OCI-LY7 (cell line): ENCODE measurements around the gene FBRSL1. TPM values are rescaled to one million over a fixed set of nuclear protein-coding genes. Genes with fewer than 3 reads are reported as not detected.
A peak's percentile ranks its signal among the peaks of the same experiment; 100 is the strongest.

ENCODE experiments used
- BruUV-seq: library from RNA; stranded (reverse); fragments of 400-500 nt; replicated peaks from 2 replicates; lab custom pipeline; 2021; lab: Mats Ljungman, UMichigan
- CTCF ChIA-PET: fragments of 300-600 bp; sonication (Branson Sonifier 250); formaldehyde crosslinking; loops from one replicate; lab custom pipeline; 2022; ENCODE audit warnings: antibody characterized with exemption; ENCODE audit not compliant: unreplicated experiment; lab: Charles Lee
- POLR2A ChIA-PET: fragments of 300-600 bp; sonication (Branson Sonifier 250); formaldehyde crosslinking; loops from one replicate; lab custom pipeline; 2022; ENCODE audit warnings: antibody characterized with exemption; lab: Charles Lee
- DNase-seq: peaks from one replicate; pipeline ENCODE4 v3.0.0-alpha.2; 2015; ENCODE audit warnings: low spot score
- H2AFZ ChIP-seq: fragments of 200-600 bp; sonication (generic), shearing (Covaris generic); 2 replicates; pipeline ENCODE4 v1.6.1; 2014; ENCODE audit warnings: mild to moderate bottlenecking, antibody characterized with exemption, low read length, moderate library complexity
- H3K27ac ChIP-seq: fragments of 200-600 bp; sonication (generic); 2 replicates; pipeline ENCODE4 v1.5.1; 2014; ENCODE audit warnings: mixed run types, low read depth, mild to moderate bottlenecking, moderate library complexity, low read length, inconsistent platforms; ENCODE audit not compliant: poor library complexity, severe bottlenecking
- H3K36me3 ChIP-seq: fragments of 200-600 bp; sonication (generic); 2 replicates; pipeline ENCODE4 v1.6.1; 2014; ENCODE audit warnings: mild to moderate bottlenecking, antibody characterized with exemption, low read length, moderate library complexity, mixed read lengths; ENCODE audit not compliant: insufficient read depth
- H3K4me1 ChIP-seq: fragments of 200-600 bp; sonication (generic); 2 replicates; pipeline ENCODE4 v1.5.1; 2014; ENCODE audit warnings: mild to moderate bottlenecking, low read length; ENCODE audit not compliant: insufficient read depth, poor library complexity, severe bottlenecking
- H3K4me2 ChIP-seq: fragments of 200-600 bp; sonication (generic); 2 replicates; pipeline ENCODE4 v1.6.1; 2014; ENCODE audit warnings: mild to moderate bottlenecking, low read length
- H3K4me3 ChIP-seq: fragments of 200-600 bp; sonication (generic); 2 replicates; pipeline ENCODE4 v1.5.1; 2014; ENCODE audit warnings: mild to moderate bottlenecking, low read depth, low read length; ENCODE audit not compliant: poor library complexity, severe bottlenecking
- H3K79me2 ChIP-seq: fragments of 200-600 bp; sonication (generic); 2 replicates; pipeline ENCODE4 v1.6.1; 2016; ENCODE audit warnings: low read depth, mild to moderate bottlenecking, low read length, moderate library complexity, mixed read lengths; ENCODE audit not compliant: insufficient read depth
- H3K9me2 ChIP-seq: fragments of 200-600 bp; sonication (generic); 2 replicates; pipeline ENCODE4 v1.6.1; 2016; ENCODE audit warnings: mild to moderate bottlenecking, low read length, mixed read lengths; ENCODE audit not compliant: insufficient read depth
- H3K9me3 ChIP-seq: fragments of 200-600 bp; sonication (generic); 2 replicates; pipeline ENCODE4 v1.6.1; 2014; ENCODE audit warnings: mild to moderate bottlenecking, mixed run types, low read length, mixed read lengths
- H4K20me1 ChIP-seq: fragments of 200-600 bp; sonication (generic); 2 replicates; pipeline ENCODE4 v1.6.1; 2014; ENCODE audit warnings: mild to moderate bottlenecking, antibody characterized with exemption, low read length, moderate library complexity, mixed read lengths; ENCODE audit not compliant: insufficient read depth
- EZH2phosphoT487 ChIP-seq: fragments of 200-600 bp; sonication (generic); IDR thresholded peaks from 2 replicates; pipeline ENCODE4 v1.6.1; 2018; ENCODE audit warnings: low read depth, borderline replicate concordance, mild to moderate bottlenecking, mixed run types, antibody characterized with exemption, low read length, moderate library complexity, mixed read lengths
- intact Hi-C: fragments of 100-400 bp; cut with micrococcal nuclease; formaldehyde crosslinking; loops from one replicate; pipeline ENCODE4 v1.10.0; 2022; ENCODE audit not compliant: unreplicated experiment
- total RNA-seq, 2 experiments: library from RNA; depleted of rRNA in 1 of 2; stranded (reverse); fragments of >200 nt in 1 of 2; shearing (Covaris generic) in 1 of 2; gene quantifications; 2 replicates each; pipeline ENCODE4 v1.2.3, GENCODE V29; 2014 to 2022
- TF ChIP-seq, protein P1 (sequence below): fragments of 200-600 bp; sonication (generic); conservative IDR thresholded peaks from 2 replicates; pipeline ENCODE4 v1.5.1; 2014; ENCODE audit warnings: mild to moderate bottlenecking, antibody characterized with exemption, low read length, moderate library complexity, mixed read lengths

The FBRSL1 gene
- total RNA-seq, 2 experiments from 2014 or later = 24.6 to 87.8 TPM

DNA sequence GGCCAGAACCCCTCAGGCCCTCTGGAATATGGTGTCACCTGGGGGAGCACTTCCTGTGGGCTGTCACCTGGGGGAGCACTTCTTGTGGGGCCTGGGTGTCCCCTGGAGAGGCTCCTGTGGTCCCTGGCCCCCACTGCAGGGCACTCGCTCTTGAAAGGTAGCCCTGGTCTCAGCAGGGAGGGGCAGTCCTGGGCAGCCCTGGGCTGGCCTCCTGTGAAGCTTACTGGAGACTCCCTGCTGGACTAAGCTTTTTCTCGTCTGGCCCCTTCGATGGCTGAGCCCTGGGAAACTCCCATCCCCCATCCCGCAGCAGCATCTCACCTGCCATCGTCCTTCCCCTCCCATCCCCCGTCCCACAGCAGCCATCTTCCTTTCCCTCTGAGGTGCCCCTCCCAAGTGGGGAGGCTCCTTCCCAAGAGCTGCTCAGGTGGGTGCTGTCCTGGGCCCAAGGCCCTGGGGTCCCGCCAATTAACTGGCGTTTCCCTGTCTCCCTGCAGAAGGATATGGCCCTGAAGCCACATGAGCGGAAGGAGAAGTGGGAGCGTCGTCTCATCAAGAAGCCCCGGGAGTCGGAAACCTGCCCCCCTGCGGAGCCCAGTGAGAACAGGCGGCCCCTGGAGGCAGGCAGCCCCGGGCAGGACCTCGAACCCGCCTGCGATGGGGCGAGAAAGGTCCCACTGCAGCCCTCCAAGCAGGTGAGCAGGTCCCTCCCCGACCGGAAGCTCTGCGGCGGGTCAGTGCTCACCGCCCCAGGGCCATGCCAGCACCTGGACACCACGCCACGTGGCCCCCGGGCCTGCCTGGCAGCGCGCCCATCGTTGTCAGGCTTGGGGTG lies 17.9 kb downstream of the FBRSL1 start:
- H3K4me3 ChIP-seq = no peak overlapping the region
- ChIA-PET CTCF (no interaction called here), POLR2A (no interaction called here)
- no peak for TF ChIP-seq EZH2phosphoT487
- TF ChIP-seq, protein P1, sequence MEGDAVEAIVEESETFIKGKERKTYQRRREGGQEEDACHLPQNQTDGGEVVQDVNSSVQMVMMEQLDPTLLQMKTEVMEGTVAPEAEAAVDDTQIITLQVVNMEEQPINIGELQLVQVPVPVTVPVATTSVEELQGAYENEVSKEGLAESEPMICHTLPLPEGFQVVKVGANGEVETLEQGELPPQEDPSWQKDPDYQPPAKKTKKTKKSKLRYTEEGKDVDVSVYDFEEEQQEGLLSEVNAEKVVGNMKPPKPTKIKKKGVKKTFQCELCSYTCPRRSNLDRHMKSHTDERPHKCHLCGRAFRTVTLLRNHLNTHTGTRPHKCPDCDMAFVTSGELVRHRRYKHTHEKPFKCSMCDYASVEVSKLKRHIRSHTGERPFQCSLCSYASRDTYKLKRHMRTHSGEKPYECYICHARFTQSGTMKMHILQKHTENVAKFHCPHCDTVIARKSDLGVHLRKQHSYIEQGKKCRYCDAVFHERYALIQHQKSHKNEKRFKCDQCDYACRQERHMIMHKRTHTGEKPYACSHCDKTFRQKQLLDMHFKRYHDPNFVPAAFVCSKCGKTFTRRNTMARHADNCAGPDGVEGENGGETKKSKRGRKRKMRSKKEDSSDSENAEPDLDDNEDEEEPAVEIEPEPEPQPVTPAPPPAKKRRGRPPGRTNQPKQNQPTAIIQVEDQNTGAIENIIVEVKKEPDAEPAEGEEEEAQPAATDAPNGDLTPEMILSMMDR = 0 out of 2 replicates have a peak, but pooled peaks have one; percentile 20
- H3K79me2 ChIP-seq = no peaks in the 10 kb centered on the region
- BruUV-seq = no TSS peak
- no peaks in the 10 kb centered on the region for H3K9me3 ChIP-seq
- H3K4me2 ChIP-seq = no peak overlapping the region
- intact Hi-C loops = no loop called here
- H3K9me2 ChIP-seq = no peaks in the 10 kb centered on the region
- no peak for DNase-seq
- no peak overlapping the region for H3K27ac ChIP-seq
- H3K4me1 ChIP-seq = no peaks in the 10 kb centered on the region
- H2AFZ ChIP-seq = no peak overlapping the region
- no peaks in the 10 kb centered on the region for H3K36me3 ChIP-seq
- no peaks in the 10 kb centered on the region; the same call in 1 of the 2 replicates for H4K20me1 ChIP-seq

DNA sequence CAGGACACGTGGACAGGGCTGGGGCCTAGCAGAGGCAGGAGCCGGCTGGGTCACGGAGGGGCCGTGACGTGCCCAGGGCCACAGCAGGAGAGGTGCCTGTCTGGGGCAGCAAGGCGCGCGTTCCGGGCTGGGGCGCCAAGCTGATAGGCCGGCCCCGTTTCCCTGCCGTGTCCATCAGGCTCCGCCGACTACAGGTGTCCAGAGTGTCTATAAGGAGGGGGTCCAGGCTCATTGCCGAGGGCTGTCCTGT lies 18.5 kb downstream of the FBRSL1 start:
- no peak for DNase-seq
- Histone ChIP-seq H3K4me3 (no peak overlapping the region), H3K4me2 (no peak overlapping the region), H3K79me2 (no peaks in the 10 kb centered on the region), H3K9me3 (no peaks in the 10 kb centered on the region), H4K20me1 (no peaks in the 10 kb centered on the region; the same call in 1 of the 2 replicates), H2AFZ (no peak overlapping the region), H3K9me2 (no peaks in the 10 kb centered on the region), H3K36me3 (no peaks in the 10 kb centered on the region), H3K4me1 (no peaks in the 10 kb centered on the region), H3K27ac (no peak overlapping the region)
- intact Hi-C loops = no loop called here
- TF ChIP-seq, protein P1 = no peak
- no peak for TF ChIP-seq EZH2phosphoT487
- BruUV-seq = no TSS peak
- CTCF ChIA-PET = no interaction called here
- POLR2A ChIA-PET = no interaction called here
